HCT116 (cell line): Measurements from ENCODE around the gene GNA12. TPM values are rescaled to one million over a fixed set of nuclear protein-coding genes. Genes with fewer than 3 reads are reported as not detected.

Experiments
- ATAC-seq: fragments of 200-7000 bp; cut with Tn5 transposase; 2 replicates; pipeline ENCODE4 v1.9.1; 2020; ENCODE audit warnings: mild to moderate bottlenecking, moderate library complexity
- BruUV-seq: library from RNA; stranded (reverse); fragments of 400-500 nt; replicated peaks from 2 replicates; lab custom pipeline; 2021; lab: Mats Ljungman, UMichigan
- CTCF ChIA-PET: fragments of 300-600 bp; sonication (Branson Sonifier 250); formaldehyde crosslinking; loops from one replicate; lab custom pipeline; 2021; ENCODE audit warnings: antibody characterized with exemption; lab: Charles Lee
- POLR2A ChIA-PET: fragments of 300-600, 350-600 bp; sonication (Branson Sonifier 250); formaldehyde crosslinking; loops from one replicate; lab custom pipeline; 2021; ENCODE audit warnings: antibody characterized with exemption; lab: Charles Lee
- RAD21 ChIA-PET, 2 experiments: fragments of 300-600 bp; sonication (Branson Sonifier 250); formaldehyde crosslinking; loops; one replicate each; lab custom pipeline; 2023; ENCODE audit warnings: low total read pairs in 2 of 2; ENCODE audit not compliant: uncharacterized antibody in 2 of 2, unreplicated experiment in 2 of 2, low non-redundant PET in 1 of 2; lab: Charles Lee
- DNase-seq: peaks from one replicate; pipeline ENCODE4 v3.0.0-alpha.2; 2010; ENCODE audit warnings: low read depth, low spot score
- H2AFZ ChIP-seq: fragments of 200-600 bp; shearing (Covaris generic), sonication (generic); 2 replicates; pipeline ENCODE4 v1.6.1; 2017; ENCODE audit warnings: low read depth, mixed run types, mixed read lengths, antibody characterized with exemption, low read length; ENCODE audit not compliant: poor library complexity, severe bottlenecking
- H3K27ac ChIP-seq: 2 replicates; pipeline ENCODE4 v1.5.1; 2012; ENCODE audit warnings: low read depth, low read length
- H3K27me3 ChIP-seq: fragments of 200-600 bp; sonication (generic); 2 replicates; pipeline ENCODE4 v1.6.1; 2016; ENCODE audit warnings: mixed run types, low read length, mixed read lengths; ENCODE audit not compliant: insufficient read depth
- H3K36me3 ChIP-seq, 2 experiments: fragments of 200-500 bp in 1 of 2; fragments of 200-600 bp in 1 of 2; sonication (Bioruptor generic) in 1 of 2; sonication (generic) in 1 of 2; 2 replicates each; pipeline versions ENCODE4 v1.5.1 to v1.6.1; 2014 to 2016; ENCODE audit warnings: low read length in 2 of 2, inconsistent platforms in 1 of 2, mixed read lengths in 1 of 2, mixed run types in 1 of 2; ENCODE audit not compliant: insufficient read depth in 2 of 2, control insufficient read depth in 1 of 2
- H3K4me1 ChIP-seq, 2 experiments: fragments of 200-600 bp in 1 of 2; sonication (generic) in 1 of 2; 2 replicates each; pipeline versions ENCODE4 v1.5.1 to v1.6.1; 2012 to 2017; ENCODE audit warnings: low read length in 2 of 2, inconsistent platforms in 1 of 2, mild to moderate bottlenecking in 1 of 2, mixed read lengths in 1 of 2, mixed run types in 1 of 2, moderate library complexity in 1 of 2; ENCODE audit not compliant: insufficient read depth in 2 of 2, control insufficient read depth in 1 of 2
- H3K4me2 ChIP-seq: fragments of 200-600 bp; sonication (generic); 2 replicates; pipeline ENCODE4 v1.6.1; 2017; ENCODE audit warnings: mixed run types, low read length, mixed read lengths
- H3K4me3 ChIP-seq, 2 experiments: fragments of 200-600 bp in 1 of 2; sonication (generic) in 1 of 2; replicated peaks in 1 of 2; 2 replicates each; pipeline ENCODE4 v1.5.1; 2011 to 2016; ENCODE audit warnings: low read length in 2 of 2, control low read depth in 1 of 2, low read depth in 1 of 2, mild to moderate bottlenecking in 1 of 2, mixed read lengths in 1 of 2, mixed run types in 1 of 2
- H3K79me2 ChIP-seq: fragments of 200-600 bp; sonication (generic); 2 replicates; pipeline ENCODE4 v1.6.1; 2017; ENCODE audit warnings: mild to moderate bottlenecking, mixed run types, low read length, moderate library complexity, mixed read lengths; ENCODE audit not compliant: insufficient read depth
- H3K9ac ChIP-seq: fragments of 200-600 bp; sonication (generic); 2 replicates; pipeline ENCODE4 v1.6.1; 2016; ENCODE audit warnings: low read length, mixed read lengths
- H3K9me2 ChIP-seq: fragments of 200-600 bp; sonication (generic), shearing (Covaris generic); 2 replicates; pipeline ENCODE4 v1.6.1; 2017; ENCODE audit warnings: mixed run types, mild to moderate bottlenecking, moderate library complexity; ENCODE audit not compliant: insufficient read depth
- H3K9me3 ChIP-seq, 2 experiments: fragments of 200-500 bp in 1 of 2; fragments of 200-600 bp in 1 of 2; sonication (Bioruptor generic) in 1 of 2; sonication (generic) in 1 of 2; 2 replicates each; pipeline ENCODE4 v1.6.1; 2014 to 2017; ENCODE audit warnings: low read length in 2 of 2, mixed read lengths in 2 of 2, inconsistent platforms in 1 of 2, low read depth in 1 of 2, mild to moderate bottlenecking in 1 of 2, mixed run types in 1 of 2, moderate library complexity in 1 of 2; ENCODE audit not compliant: control insufficient read depth in 1 of 2, insufficient read depth in 1 of 2
- H4K20me1 ChIP-seq: fragments of 200-600 bp; sonication (generic), shearing (Covaris generic); 2 replicates; pipeline ENCODE4 v1.6.1; 2017; ENCODE audit warnings: mixed run types, mild to moderate bottlenecking, moderate library complexity; ENCODE audit not compliant: insufficient read depth
- EGR1 ChIP-seq: IDR thresholded peaks from 2 replicates; pipeline ENCODE4 v1.6.1; 2012; ENCODE audit warnings: low read depth
- EZH2 ChIP-seq: fragments of 200-600 bp; sonication (generic); IDR thresholded peaks from 2 replicates; pipeline ENCODE4 v1.6.1; 2017; ENCODE audit warnings: antibody characterized with exemption, mixed run types
- JUND ChIP-seq: IDR thresholded peaks from 2 replicates; pipeline ENCODE4 v1.6.1; 2012
- MAX ChIP-seq: IDR thresholded peaks from 2 replicates; pipeline ENCODE4 v1.6.1; 2012
- POLR2AphosphoS5 ChIP-seq: IDR thresholded peaks from 2 replicates; pipeline ENCODE4 v1.6.1; 2011; ENCODE audit warnings: mild to moderate bottlenecking, low read depth, low read length, moderate library complexity
- SIN3A ChIP-seq: IDR thresholded peaks from 2 replicates; pipeline ENCODE4 v1.6.1; 2012; ENCODE audit warnings: low read depth
- SP1 ChIP-seq: IDR thresholded peaks from 2 replicates; pipeline ENCODE4 v1.6.1; 2012; ENCODE audit warnings: low read depth
- YY1 ChIP-seq: IDR thresholded peaks from 2 replicates; pipeline ENCODE4 v1.6.1; 2011; ENCODE audit warnings: low read length, low read depth, moderate library complexity, mild to moderate bottlenecking; ENCODE audit not compliant: insufficient replicate concordance; ENCODE audit errors: extremely low read depth
- ZBTB33 ChIP-seq: IDR thresholded peaks from 2 replicates; pipeline ENCODE4 v1.6.1; 2011; ENCODE audit warnings: mild to moderate bottlenecking, low read length, moderate library complexity; ENCODE audit not compliant: insufficient replicate concordance; ENCODE audit errors: extremely low read depth
- ZNF274 ChIP-seq: fragments of 200-500 bp; sonication (Bioruptor generic); IDR thresholded peaks from 2 replicates; pipeline ENCODE4 v1.6.1; 2014; ENCODE audit warnings: mild to moderate bottlenecking, low read depth, low read length, inconsistent platforms
- intact Hi-C: fragments of 100-400 bp; cut with micrococcal nuclease; formaldehyde crosslinking; loops from 2 replicates; pipeline ENCODE4 v1.10.0; 2022
- total RNA-seq: library from RNA; stranded (reverse); gene quantifications from one replicate; pipeline ENCODE4 v1.2.1, GENCODE V29; 2021; ENCODE audit not compliant: unreplicated experiment
- TF ChIP-seq, protein P1 (sequence below): IDR thresholded peaks from 2 replicates; pipeline ENCODE4 v1.6.1; 2012
- TF ChIP-seq, protein P2 (sequence below): IDR thresholded peaks from 2 replicates; pipeline ENCODE4 v1.6.1; 2012; ENCODE audit warnings: low read depth

The GNA12 gene
- total RNA-seq, 1 experiment from 2014 or later, result 32.6 TPM

DNA sequence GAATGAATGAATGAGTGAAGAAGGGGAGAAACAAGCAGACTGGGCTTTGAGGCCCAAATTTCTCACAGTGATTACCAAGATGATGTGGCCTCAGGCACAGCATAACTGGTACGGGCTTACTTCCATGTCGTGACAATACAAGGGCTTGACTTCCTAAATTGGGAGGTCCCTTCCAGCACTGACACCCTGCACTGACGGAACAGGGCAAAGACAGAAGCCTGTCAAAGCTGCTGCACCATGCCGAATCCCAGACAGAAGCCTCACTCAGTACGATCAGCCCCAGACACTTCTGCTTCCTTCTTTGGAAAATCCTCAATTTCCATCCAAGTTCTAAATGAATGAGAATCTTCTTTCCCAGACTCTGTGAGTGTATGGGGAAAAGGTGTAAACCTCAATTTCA lies 51.9 kb downstream of the GNA12 start:
- H3K27ac ChIP-seq, result no peak overlapping the region
- BruUV-seq, result no TSS peak
- no peak for DNase-seq
- CTCF ChIA-PET, result no interaction called here
- no peak overlapping the region for H3K4me3 ChIP-seq
- H3K27me3 ChIP-seq, result no peaks in the 10 kb centered on the region
- peaks cover 5 to 9% of the 10 kb centered on the region in 2 experiments; a peak in 3 of 4 replicates for H3K36me3 ChIP-seq
- H3K4me1 ChIP-seq, result no peaks in the 10 kb centered on the region
- no peak overlapping the region for H2AFZ ChIP-seq
- TF ChIP-seq EGR1, result no peak
- TF ChIP-seq YY1, result no peak
- no peak for TF ChIP-seq EZH2
- no peak for TF ChIP-seq POLR2AphosphoS5
- TF ChIP-seq JUND, result no peak
- TF ChIP-seq, protein P1, sequence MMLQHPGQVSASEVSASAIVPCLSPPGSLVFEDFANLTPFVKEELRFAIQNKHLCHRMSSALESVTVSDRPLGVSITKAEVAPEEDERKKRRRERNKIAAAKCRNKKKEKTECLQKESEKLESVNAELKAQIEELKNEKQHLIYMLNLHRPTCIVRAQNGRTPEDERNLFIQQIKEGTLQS, result no peak
- TF ChIP-seq, protein P2, sequence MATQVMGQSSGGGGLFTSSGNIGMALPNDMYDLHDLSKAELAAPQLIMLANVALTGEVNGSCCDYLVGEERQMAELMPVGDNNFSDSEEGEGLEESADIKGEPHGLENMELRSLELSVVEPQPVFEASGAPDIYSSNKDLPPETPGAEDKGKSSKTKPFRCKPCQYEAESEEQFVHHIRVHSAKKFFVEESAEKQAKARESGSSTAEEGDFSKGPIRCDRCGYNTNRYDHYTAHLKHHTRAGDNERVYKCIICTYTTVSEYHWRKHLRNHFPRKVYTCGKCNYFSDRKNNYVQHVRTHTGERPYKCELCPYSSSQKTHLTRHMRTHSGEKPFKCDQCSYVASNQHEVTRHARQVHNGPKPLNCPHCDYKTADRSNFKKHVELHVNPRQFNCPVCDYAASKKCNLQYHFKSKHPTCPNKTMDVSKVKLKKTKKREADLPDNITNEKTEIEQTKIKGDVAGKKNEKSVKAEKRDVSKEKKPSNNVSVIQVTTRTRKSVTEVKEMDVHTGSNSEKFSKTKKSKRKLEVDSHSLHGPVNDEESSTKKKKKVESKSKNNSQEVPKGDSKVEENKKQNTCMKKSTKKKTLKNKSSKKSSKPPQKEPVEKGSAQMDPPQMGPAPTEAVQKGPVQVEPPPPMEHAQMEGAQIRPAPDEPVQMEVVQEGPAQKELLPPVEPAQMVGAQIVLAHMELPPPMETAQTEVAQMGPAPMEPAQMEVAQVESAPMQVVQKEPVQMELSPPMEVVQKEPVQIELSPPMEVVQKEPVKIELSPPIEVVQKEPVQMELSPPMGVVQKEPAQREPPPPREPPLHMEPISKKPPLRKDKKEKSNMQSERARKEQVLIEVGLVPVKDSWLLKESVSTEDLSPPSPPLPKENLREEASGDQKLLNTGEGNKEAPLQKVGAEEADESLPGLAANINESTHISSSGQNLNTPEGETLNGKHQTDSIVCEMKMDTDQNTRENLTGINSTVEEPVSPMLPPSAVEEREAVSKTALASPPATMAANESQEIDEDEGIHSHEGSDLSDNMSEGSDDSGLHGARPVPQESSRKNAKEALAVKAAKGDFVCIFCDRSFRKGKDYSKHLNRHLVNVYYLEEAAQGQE, result no peak
- no peak for TF ChIP-seq SP1
- TF ChIP-seq MAX, result no peak
- TF ChIP-seq SIN3A, result no peak
- no peak for TF ChIP-seq ZBTB33
- TF ChIP-seq ZNF274, result no peak
- TF ChIP-seq, all 23 proteins: peak for 0
- intact Hi-C loops, result no loop called here
- H4K20me1 ChIP-seq, result no peaks in the 10 kb centered on the region
- ChIA-PET POLR2A (no interaction called here), RAD21 (no interaction called here)
- H3K9me3 ChIP-seq, result no peaks in the 10 kb centered on the region
- ATAC-seq, result no peak
- H3K79me2 ChIP-seq, result 0 out of 2 replicates have a peak, but pooled peaks cover 3% of the 10 kb centered on the region
- no peaks in the 10 kb centered on the region for H3K9me2 ChIP-seq
- no peak overlapping the region for H3K9ac ChIP-seq
- no peak overlapping the region for H3K4me2 ChIP-seq
